Peyer's patch (tissue), 4 donors: Measurements from ENCODE around the gene DCAF6. TPM values are rescaled to one million over a fixed set of nuclear protein-coding genes. Genes with fewer than 3 reads are reported as not detected.

Experiments
- DNase-seq, 3 donors: peaks; one replicate each; pipeline ENCODE4 v3.0.0-alpha.2; 2017 to 2019
- H3K27ac ChIP-seq, 4 donors: fragments of 200-600 bp; sonication (generic); one replicate each; pipeline ENCODE4 v1.5.1; 2016 to 2019
- H3K27me3 ChIP-seq, 2 donors: fragments of 200-600 bp; sonication (generic); one replicate each; pipeline ENCODE4 v1.5.1; 2019
- H3K36me3 ChIP-seq, 3 donors: fragments of 200-600 bp; sonication (generic); one replicate each; pipeline ENCODE4 v1.5.1; 2016 to 2019
- H3K4me1 ChIP-seq, 4 donors: fragments of 200-600 bp; sonication (generic); one replicate each; pipeline ENCODE4 v1.5.1; 2016 to 2019
- H3K4me3 ChIP-seq, 4 donors: fragments of 200-600 bp; sonication (generic); 1 replicate in 3 of 4; 2 replicates in 1 of 4; pipeline ENCODE4 v1.5.1; 2016 to 2019; ENCODE audit warnings: mild to moderate bottlenecking in 1 of 4
- H3K9me3 ChIP-seq, 4 donors: fragments of 200-600 bp; sonication (generic); one replicate each; pipeline ENCODE4 v1.5.1; 2016 to 2019; ENCODE audit warnings: mild to moderate bottlenecking in 1 of 4
- CTCF ChIP-seq, 6 experiments: fragments of 450-650 bp in 4 of 6; fragments of 200-600 bp in 2 of 6; sonication (generic) in 1 of 6; IDR thresholded peaks; one replicate each; pipeline ENCODE4 v1.5.1; 2017 to 2019; ENCODE audit warnings: antibody characterized with exemption in 6 of 6, mild to moderate bottlenecking in 3 of 6, moderate library complexity in 1 of 6
- POLR2A ChIP-seq, 2 donors: fragments of 450-650 bp; IDR thresholded peaks; one replicate each; pipeline ENCODE4 v1.5.1; 2017; ENCODE audit warnings: antibody characterized with exemption in 2 of 2, mild to moderate bottlenecking in 2 of 2, moderate library complexity in 2 of 2
- total RNA-seq, 4 donors: library from RNA; depleted of rRNA; stranded (reverse); fragments of >200 nt; gene quantifications; one replicate each; pipeline ENCODE4 v1.1.0, GENCODE V29; 2016

Gene DCAF6
- total RNA-seq, 4 donors from 2014 or later = 106 to 139 (median 114) TPM

GRCh38 chr1:168096296-168097165 lies 160.0 kb downstream of the DCAF6 start:
- H3K27me3 ChIP-seq = no peaks in the 10 kb centered on the region
- no peak for TF ChIP-seq CTCF (IDR thresholded peaks at IDR 0.05)
- TF ChIP-seq POLR2A (IDR thresholded peaks at IDR 0.05) = no peak
- DNase-seq = no peak
- H3K27ac ChIP-seq = no peak overlapping the region
- no peak overlapping the region for H3K4me3 ChIP-seq
- no peaks in the 10 kb centered on the region for H3K4me1 ChIP-seq
- no peaks in the 10 kb centered on the region for H3K9me3 ChIP-seq
- H3K36me3 ChIP-seq = no peaks in the 10 kb centered on the region

GRCh38 chr1:168097921-168098528 lies 161.5 kb downstream of the DCAF6 start:
- H3K9me3 ChIP-seq = no peaks in the 10 kb centered on the region
- DNase-seq = no peak
- no peak for TF ChIP-seq POLR2A (IDR thresholded peaks at IDR 0.05)
- no peak for TF ChIP-seq CTCF (IDR thresholded peaks at IDR 0.05)

GRCh38 chr1:168098534-168099320 lies 162.2 kb downstream of the DCAF6 start:
- Histone ChIP-seq H3K4me3 (no peak overlapping the region), H3K36me3 (no peaks in the 10 kb centered on the region), H3K4me1 (no peaks in the 10 kb centered on the region), H3K9me3 (no peaks in the 10 kb centered on the region), H3K27me3 (no peaks in the 10 kb centered on the region), H3K27ac (no peak overlapping the region)
- TF ChIP-seq POLR2A (IDR thresholded peaks at IDR 0.05) (no peak), CTCF (IDR thresholded peaks at IDR 0.05) (no peak)
- DNase-seq = no peak

More at GRCh38 chr1:168097921-168098528, 161.5 kb downstream of the DCAF6 start:
- Histone ChIP-seq H3K27ac (no peak overlapping the region), H3K27me3 (no peaks in the 10 kb centered on the region), H3K4me3 (no peak overlapping the region), H3K36me3 (no peaks in the 10 kb centered on the region), H3K4me1 (no peaks in the 10 kb centered on the region)

- Histone ChIP-seq H3K27ac (no peak overlapping the region), H3K4me1 (no peaks in the 10 kb centered on the region), H3K9me3 (no peaks in the 10 kb centered on the region), H3K27me3 (no peaks in the 10 kb centered on the region), H3K4me3 (no peak overlapping the region), H3K36me3 (no peaks in the 10 kb centered on the region)
- TF ChIP-seq POLR2A (IDR thresholded peaks at IDR 0.05) = no peak
- TF ChIP-seq CTCF (IDR thresholded peaks at IDR 0.05) = no peak
- DNase-seq = no peak
Measured at GRCh38 chr1:168099337-168099801, 162.9 kb downstream of the DCAF6 start.

- no peaks in the 10 kb centered on the region for H3K36me3 ChIP-seq
- no peak overlapping the region for H3K27ac ChIP-seq
- no peaks in the 10 kb centered on the region for H3K27me3 ChIP-seq
- no peaks in the 10 kb centered on the region for H3K4me1 ChIP-seq
- no peak overlapping the region for H3K4me3 ChIP-seq
- no peak for TF ChIP-seq CTCF (IDR thresholded peaks at IDR 0.05)
- no peak for TF ChIP-seq POLR2A (IDR thresholded peaks at IDR 0.05)
- DNase-seq = no peak
- H3K9me3 ChIP-seq = no peaks in the 10 kb centered on the region
Measured at GRCh38 chr1:168100315-168101002, 164.0 kb downstream of the DCAF6 start.
